ENCODE measurements around the gene VSTM4. TPM values are rescaled to one million over a fixed set of nuclear protein-coding genes. Genes with fewer than 3 reads are reported as not detected.

The VSTM4 gene
- total and polyA plus RNA-seq, 9 donors = 17.3 to 68.9 (median 42.9) TPM

GRCh38 chr10:49139846-49140195 lies 24.5 kb upstream of the VSTM4 start:
- WGBS, 3 donors = 72 to 86% (median 81%) methylated on average over 4 of the region's 4 CpGs
- intact Hi-C loops (cut with DNase I) = no loop called here
- DNase-seq = peak in 1 of 5 donors; percentile 36
- peak overlapping the region; percentile 54 to 69 for H3K27ac ChIP-seq
- H3K9me3 ChIP-seq = no peaks in the 10 kb centered on the region
- H3K36me3 ChIP-seq = no peaks in the 10 kb centered on the region
- H3K4me3 ChIP-seq = no peak overlapping the region
- H3K4me1 ChIP-seq (ENCODE audit: insufficient read depth) = peaks cover 23% of the 10 kb centered on the region
- TF ChIP-seq EP300 (IDR thresholded peaks at IDR 0.05) = no peak
- no peak for TF ChIP-seq CTCF (IDR thresholded peaks at IDR 0.05)
- no peak for TF ChIP-seq POLR2A (IDR thresholded peaks at IDR 0.05)
- no peaks in the 10 kb centered on the region for H3K27me3 ChIP-seq

GRCh38 chr10:49139028-49139845 lies 23.9 kb upstream of the VSTM4 start:
- Histone ChIP-seq H3K4me3 (no peak overlapping the region), H3K36me3 (no peaks in the 10 kb centered on the region), H3K27me3 (no peaks in the 10 kb centered on the region), H3K9me3 (no peaks in the 10 kb centered on the region), H3K27ac (peak overlapping the region; percentile 54 to 69), H3K4me1 (ENCODE audit: insufficient read depth) (peaks cover 21% of the 10 kb centered on the region)
- DNase-seq = peak; percentile 27 to 58 (median 39)
- no peak for TF ChIP-seq CTCF (IDR thresholded peaks at IDR 0.05)
- TF ChIP-seq POLR2A (IDR thresholded peaks at IDR 0.05) = no peak
- TF ChIP-seq EP300 (IDR thresholded peaks at IDR 0.05) = no peak
- intact Hi-C loops (cut with DNase I) = no loop called here
- 9 to 24% (median 20%) methylated on average over 8 of the region's 8 CpGs for WGBS, 3 donors

GRCh38 chr10:49138361-49138891 lies 23.1 kb upstream of the VSTM4 start:
- TF ChIP-seq POLR2A (IDR thresholded peaks at IDR 0.05) (no peak), CTCF (IDR thresholded peaks at IDR 0.05) (no peak), EP300 (IDR thresholded peaks at IDR 0.05) (no peak)
- Histone ChIP-seq H3K36me3 (no peaks in the 10 kb centered on the region), H3K4me1 (ENCODE audit: insufficient read depth) (peaks cover 19% of the 10 kb centered on the region), H3K4me3 (no peak overlapping the region), H3K27me3 (no peaks in the 10 kb centered on the region), H3K27ac (peak overlapping the region in 1 of 2 donors; percentile 69), H3K9me3 (no peaks in the 10 kb centered on the region)
- peak in 3 of 5 donors; percentile 30 to 47 (median 32) for DNase-seq
- 52 to 67% (median 67%) methylated on average over 7 of the region's 7 CpGs for WGBS, 3 donors
- intact Hi-C loops (cut with DNase I) = no loop called here

GRCh38 chr10:49136525-49136924 lies 21.2 kb upstream of the VSTM4 start:
- intact Hi-C loops (cut with DNase I) = no loop called here
- WGBS, 3 donors = 43 to 75% (median 70%) methylated on average over 1 of the region's 1 CpG

More at GRCh38 chr10:49136525-49136924, 21.2 kb upstream of the VSTM4 start:
- TF ChIP-seq CTCF (IDR thresholded peaks at IDR 0.05) = no peak
- TF ChIP-seq EP300 (IDR thresholded peaks at IDR 0.05) = no peak
- TF ChIP-seq POLR2A (IDR thresholded peaks at IDR 0.05) = no peak
- Histone ChIP-seq H3K27ac (no peak overlapping the region), H3K4me1 (ENCODE audit: insufficient read depth) (peaks cover 20% of the 10 kb centered on the region), H3K9me3 (no peaks in the 10 kb centered on the region), H3K4me3 (no peak overlapping the region), H3K36me3 (no peaks in the 10 kb centered on the region), H3K27me3 (no peaks in the 10 kb centered on the region)
- DNase-seq = no peak

Measured in ovary (tissue), 9 donors.